Subcutaneous abdominal adipose tissue (tissue), 5 donors: Measurements from ENCODE around the gene GSX2.
A peak's percentile ranks its signal among the peaks of the same experiment; 100 is the strongest.

Experiments
- H3K27ac ChIP-seq: one replicate; pipeline ENCODE4 v1.7.0; 2013; ENCODE audit warnings: low read depth, mild to moderate bottlenecking, inconsistent platforms, low read length, moderate library complexity
- H3K27me3 ChIP-seq, 5 donors: one replicate each; pipeline ENCODE4 v1.7.0; 2013; ENCODE audit warnings: low read length in 5 of 5, inconsistent platforms in 1 of 5; ENCODE audit not compliant: control insufficient read depth in 5 of 5, insufficient read depth in 4 of 5
- H3K36me3 ChIP-seq, 5 donors: one replicate each; pipeline ENCODE4 v1.7.0; 2013; ENCODE audit warnings: low read length in 5 of 5; ENCODE audit not compliant: control insufficient read depth in 5 of 5, insufficient read depth in 5 of 5
- H3K4me1 ChIP-seq, 5 donors: one replicate each; pipeline ENCODE4 v1.7.0; 2013; ENCODE audit warnings: low read length in 5 of 5, mild to moderate bottlenecking in 3 of 5, moderate library complexity in 1 of 5; ENCODE audit not compliant: control insufficient read depth in 5 of 5, insufficient read depth in 5 of 5
- H3K4me3 ChIP-seq, 5 donors: one replicate each; pipeline ENCODE4 v1.7.0; 2013; ENCODE audit warnings: low read length in 5 of 5, low read depth in 1 of 5
- H3K9ac ChIP-seq, 5 donors: one replicate each; pipeline ENCODE4 v1.7.0; 2013; ENCODE audit warnings: low read length in 5 of 5, mild to moderate bottlenecking in 4 of 5, moderate library complexity in 3 of 5
- H3K9me3 ChIP-seq, 5 donors: one replicate each; pipeline ENCODE4 v1.7.0; 2013; ENCODE audit warnings: low read length in 5 of 5; ENCODE audit not compliant: control insufficient read depth in 5 of 5
- donor health status: healthy.
- donor health status: healthy.
- donor health status: healthy.
- donor health status: healthy.
- donor health status: healthy.

Gene GSX2

DNA sequence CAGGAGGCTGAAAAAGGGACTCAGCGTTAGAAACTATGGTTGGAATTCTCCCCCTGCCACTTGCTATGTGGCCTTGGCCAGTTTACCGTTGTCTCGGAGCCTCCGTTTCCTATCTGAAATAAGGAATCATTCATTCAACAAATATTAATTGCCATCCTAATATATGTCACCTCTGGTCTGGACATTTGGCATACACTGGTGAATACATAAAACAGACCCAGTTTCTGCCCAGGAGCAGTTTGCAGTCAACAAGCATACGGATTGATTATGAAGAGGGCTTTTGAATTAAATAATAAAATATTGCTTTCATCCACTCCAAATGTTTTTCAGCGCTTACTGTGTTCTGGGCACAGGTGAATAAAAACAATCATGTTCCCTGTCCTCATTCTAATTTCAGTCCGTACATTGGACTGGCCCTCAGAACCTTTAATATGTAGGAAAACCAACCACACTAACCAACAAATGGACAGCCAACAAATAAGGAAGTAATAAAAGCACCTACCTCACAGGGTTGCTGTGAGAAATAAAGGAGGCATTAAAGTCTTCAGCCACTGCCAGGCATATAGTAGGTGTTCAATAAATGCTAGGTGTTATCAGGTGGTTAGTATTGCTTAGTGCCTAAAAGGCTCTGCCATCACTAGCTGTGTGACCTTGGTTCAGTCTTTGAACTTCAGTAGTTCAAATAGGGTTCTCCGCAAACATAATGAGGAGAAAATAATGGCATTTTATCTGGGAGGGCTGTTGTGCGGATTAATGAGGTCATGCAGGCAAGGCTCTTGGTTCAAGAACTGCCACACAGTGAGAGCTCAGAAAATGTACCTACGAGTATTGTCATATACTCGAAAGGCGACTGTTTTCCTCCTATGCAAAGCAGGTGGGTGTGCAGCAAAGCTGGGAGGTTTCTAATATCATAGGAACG is 7.3 kb upstream of the GSX2 start:
- H3K4me3 ChIP-seq, result peak overlapping the region; percentile 58 to 90 (median 82)
- H3K4me1 ChIP-seq, result peaks cover 0 to 22% (median 16%) of the 10 kb centered on the region in 5 donors
- H3K36me3 ChIP-seq, result no peaks in the 10 kb centered on the region
- H3K9me3 ChIP-seq, result no peaks in the 10 kb centered on the region
- H3K9ac ChIP-seq, result peak overlapping the region in 2 of 5 donors; percentile 29 to 66
- no peak overlapping the region for H3K27ac ChIP-seq
- H3K27me3 ChIP-seq, result peaks cover 11 to 57% (median 41%) of the 10 kb centered on the region in 5 donors

DNA sequence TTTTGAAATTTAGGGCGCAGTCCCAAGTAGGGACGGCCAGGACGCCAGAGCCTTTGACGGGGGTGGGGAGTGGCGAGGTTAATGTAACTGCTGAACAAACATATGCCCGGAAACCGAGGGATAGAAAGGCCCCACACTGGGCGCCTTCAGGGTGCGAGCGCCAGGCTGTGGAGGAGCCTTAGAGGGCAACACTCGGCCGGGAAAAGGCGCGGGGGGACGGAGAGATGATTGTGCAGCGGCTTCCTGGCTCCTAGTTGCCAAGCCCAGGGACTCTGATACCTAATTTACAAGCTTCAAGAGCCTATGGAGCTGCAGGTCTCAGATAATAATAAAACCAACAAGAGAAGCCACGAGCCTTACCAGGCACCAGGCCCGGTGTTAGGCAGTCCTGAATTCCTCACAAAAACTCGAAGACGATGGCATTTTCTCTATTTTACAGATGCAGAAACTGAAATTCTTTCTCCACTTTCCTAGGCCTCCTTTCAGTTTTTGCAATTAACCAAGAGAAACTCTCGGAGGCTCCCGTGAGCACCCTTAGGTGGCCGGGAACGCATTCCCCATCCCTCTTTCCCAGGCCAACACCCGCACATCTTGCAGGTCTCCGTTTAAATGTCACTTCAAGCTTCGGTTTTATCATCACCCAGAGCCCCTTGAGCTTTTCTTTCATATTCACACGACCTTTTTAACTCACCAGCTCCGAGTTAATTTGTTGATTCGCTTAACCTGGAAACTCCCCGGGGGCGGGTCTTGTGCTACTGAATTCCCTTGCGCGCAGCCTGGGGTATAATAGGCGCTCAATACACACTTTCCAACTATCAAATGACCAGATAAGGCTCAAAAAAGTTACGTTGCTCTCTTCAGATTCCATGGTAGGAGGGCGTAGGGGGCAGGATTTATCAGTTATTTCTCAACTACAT is 6.4 kb upstream of the GSX2 start:
- H3K27ac ChIP-seq, result no peak overlapping the region
- no peak overlapping the region for H3K4me3 ChIP-seq
- H3K4me1 ChIP-seq, result peaks cover 0 to 22% (median 16%) of the 10 kb centered on the region in 5 donors
- no peaks in the 10 kb centered on the region for H3K9me3 ChIP-seq
- H3K27me3 ChIP-seq, result peaks cover 13 to 66% (median 50%) of the 10 kb centered on the region in 5 donors
- no peaks in the 10 kb centered on the region for H3K36me3 ChIP-seq
- no peak overlapping the region for H3K9ac ChIP-seq

DNA sequence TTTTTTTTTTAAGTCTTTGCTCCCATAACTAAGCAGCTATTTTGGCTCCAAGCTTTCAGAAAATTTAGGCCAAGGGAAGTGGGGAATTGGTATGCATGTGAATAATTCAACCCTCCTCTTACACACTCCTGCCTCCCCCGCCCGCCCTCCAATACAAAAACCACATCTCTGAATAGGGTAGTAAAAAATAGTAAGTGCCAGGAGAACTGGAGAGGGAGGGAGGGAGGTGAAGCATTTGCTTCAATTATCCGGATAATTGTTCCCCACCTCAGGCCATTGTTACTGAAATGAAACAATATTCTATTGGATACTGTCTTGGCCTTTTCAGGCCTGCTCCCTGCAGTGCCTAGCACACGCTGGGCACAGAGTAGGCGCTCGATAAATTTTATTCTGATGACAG is 5.5 kb upstream of the GSX2 start:
- no peaks in the 10 kb centered on the region for H3K9me3 ChIP-seq
- H3K9ac ChIP-seq, result no peak overlapping the region
- peaks cover 0 to 26% (median 19%) of the 10 kb centered on the region in 5 donors for H3K4me1 ChIP-seq
- no peak overlapping the region for H3K4me3 ChIP-seq
- H3K36me3 ChIP-seq, result no peaks in the 10 kb centered on the region
- peaks cover 14 to 75% (median 59%) of the 10 kb centered on the region in 5 donors for H3K27me3 ChIP-seq
- H3K27ac ChIP-seq, result no peak overlapping the region

DNA sequence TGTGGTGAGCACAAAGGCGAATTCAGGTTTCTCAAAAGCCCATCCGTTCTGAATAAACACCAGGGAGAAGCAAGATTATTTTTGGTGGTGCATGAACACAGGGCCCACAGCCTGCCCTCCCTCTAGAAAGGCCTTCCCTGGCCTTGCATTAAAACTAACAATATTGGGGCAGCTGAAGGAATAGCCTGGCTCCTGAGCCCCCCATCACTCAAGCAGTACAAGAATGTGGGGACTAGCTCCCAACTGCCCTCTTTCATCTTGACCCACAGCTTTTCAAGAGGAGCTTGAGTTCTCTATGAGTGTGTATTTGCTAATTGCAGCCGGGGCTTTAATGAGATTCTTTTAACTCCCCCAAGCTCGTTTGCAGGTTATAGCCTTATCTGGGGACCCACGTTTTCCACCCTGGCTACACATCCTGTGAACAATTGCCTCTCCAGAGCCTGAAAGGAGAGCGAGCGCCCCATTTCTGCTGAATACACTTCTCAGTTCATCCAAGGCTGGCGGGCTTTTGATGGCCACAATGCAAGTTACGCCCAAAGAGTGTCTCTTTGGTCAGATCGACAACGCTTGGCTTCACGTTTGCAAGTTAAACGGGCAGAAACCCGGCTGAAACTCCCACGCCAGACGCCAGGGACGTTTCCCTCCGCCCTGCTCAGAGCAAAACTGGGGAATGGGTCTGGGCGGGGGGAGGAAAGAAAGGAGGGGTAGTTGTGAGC is 4.7 kb upstream of the GSX2 start:
- Histone ChIP-seq H3K27me3 (peaks cover 18 to 82% (median 66%) of the 10 kb centered on the region in 5 donors), H3K36me3 (no peaks in the 10 kb centered on the region), H3K4me1 (peaks cover 0 to 35% (median 26%) of the 10 kb centered on the region in 5 donors), H3K27ac (no peak overlapping the region), H3K9ac (no peak overlapping the region), H3K9me3 (no peaks in the 10 kb centered on the region), H3K4me3 (no peak overlapping the region)

DNA sequence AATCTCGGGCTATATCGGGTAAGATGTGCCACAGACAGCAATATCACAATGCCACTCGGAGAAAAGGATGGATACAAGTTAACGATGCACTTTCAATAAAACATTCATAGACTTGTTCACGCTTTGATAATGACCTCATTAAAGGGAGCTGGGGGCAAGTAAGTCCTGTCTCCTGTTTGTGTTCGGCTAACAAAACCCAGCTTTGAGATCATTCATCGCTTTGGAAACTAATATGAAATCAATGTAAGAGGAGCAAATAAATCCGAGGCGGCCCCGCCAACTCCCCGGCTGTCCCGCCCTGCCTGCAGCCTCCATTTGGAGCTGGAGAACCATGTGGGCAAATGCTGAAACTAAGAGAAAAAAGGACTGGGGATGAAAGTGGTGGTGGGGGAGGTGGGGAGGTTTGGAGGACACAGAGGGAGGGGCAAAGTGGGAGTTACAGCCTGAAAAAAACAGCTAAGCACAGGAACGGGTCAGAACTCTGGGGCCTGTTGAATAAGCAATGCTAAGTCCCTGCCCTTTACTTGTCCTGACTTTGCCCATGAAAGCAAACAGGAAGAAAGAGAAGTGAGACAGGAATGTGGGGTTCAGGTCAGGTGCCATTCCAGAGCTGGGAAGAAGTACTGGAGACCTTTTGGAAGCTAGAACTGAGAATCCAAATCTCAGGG is 3.5 kb upstream of the GSX2 start:
- Histone ChIP-seq H3K27ac (no peak overlapping the region), H3K4me1 (peaks cover 0 to 41% (median 30%) of the 10 kb centered on the region in 5 donors), H3K9ac (no peak overlapping the region), H3K36me3 (no peaks in the 10 kb centered on the region), H3K4me3 (no peak overlapping the region), H3K27me3 (peaks cover 28 to 86% (median 78%) of the 10 kb centered on the region in 5 donors), H3K9me3 (no peaks in the 10 kb centered on the region)

DNA sequence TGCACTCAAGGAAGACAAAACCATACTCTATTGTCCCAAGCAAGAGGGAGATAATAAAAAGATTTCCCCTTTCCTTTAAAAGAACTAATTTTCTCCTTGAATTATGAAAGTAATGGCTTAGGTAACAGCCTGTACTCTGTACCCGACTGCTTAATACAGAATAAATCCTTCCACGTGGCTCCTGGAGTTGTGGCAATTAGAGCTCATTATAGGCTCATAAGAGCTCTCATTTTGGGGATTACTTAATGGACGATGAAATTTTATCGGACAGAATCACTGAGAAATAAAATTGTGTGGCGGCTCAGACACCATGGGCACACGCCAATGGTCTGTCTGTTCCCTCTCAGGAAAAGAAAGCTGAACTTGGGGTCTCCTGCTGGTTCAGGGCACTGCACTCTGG is 2.8 kb upstream of the GSX2 start:
- H3K36me3 ChIP-seq, result no peaks in the 10 kb centered on the region
- H3K4me1 ChIP-seq, result peaks cover 0 to 37% (median 23%) of the 10 kb centered on the region in 5 donors
- H3K27me3 ChIP-seq, result peaks cover 35 to 92% (median 82%) of the 10 kb centered on the region in 5 donors
- no peak overlapping the region for H3K9ac ChIP-seq
- no peak overlapping the region for H3K27ac ChIP-seq
- H3K9me3 ChIP-seq, result no peaks in the 10 kb centered on the region
- no peak overlapping the region for H3K4me3 ChIP-seq

DNA sequence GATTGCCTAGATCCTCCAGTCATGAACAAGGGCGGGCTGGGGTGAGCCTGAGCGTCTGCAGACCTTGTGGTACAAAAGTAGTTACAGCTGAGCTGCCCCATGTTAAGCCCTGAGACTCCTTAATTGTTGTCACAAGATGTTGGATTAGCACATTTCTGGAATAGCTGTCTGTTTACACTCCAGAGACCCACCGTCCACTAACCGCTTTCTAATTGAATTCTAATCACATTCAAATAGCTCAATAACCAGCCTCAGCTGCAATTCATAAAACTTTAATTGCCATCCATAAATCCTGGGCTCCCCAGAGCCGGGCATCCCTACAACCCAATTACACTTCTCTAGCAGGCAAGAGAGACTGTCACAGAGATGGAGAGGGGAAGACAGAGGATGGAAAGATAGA is 1.6 kb upstream of the GSX2 start:
- Histone ChIP-seq H3K9me3 (no peaks in the 10 kb centered on the region), H3K27me3 (peaks cover 37 to 93% (median 80%) of the 10 kb centered on the region in 5 donors), H3K27ac (no peak overlapping the region), H3K9ac (no peak overlapping the region), H3K4me3 (no peak overlapping the region), H3K36me3 (no peaks in the 10 kb centered on the region), H3K4me1 (peaks cover 0 to 31% (median 23%) of the 10 kb centered on the region in 5 donors)

DNA sequence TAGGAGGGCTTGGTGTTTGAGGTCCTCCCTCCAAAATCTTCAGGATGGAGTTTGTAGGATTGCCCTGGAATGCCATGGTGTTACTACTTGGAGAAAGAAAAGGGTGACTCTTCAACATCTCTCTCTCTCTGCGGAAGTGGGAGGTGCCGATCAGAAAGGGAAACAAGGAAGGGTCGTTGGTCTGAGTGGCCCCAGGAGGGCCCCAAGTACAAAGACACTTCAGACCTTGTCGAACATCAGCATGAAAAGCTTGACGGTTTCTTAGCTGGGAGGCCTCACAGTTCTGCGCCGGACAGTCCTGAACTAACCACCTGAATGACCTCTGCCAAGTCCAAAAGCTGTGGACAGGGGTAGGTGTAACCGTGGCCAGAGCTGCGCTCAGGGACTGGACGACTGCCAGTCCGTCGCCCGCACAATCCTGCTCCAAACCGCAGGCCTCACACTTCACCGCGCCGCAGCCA is 646 bp upstream of the GSX2 start:
- no peak overlapping the region for H3K9ac ChIP-seq
- no peaks in the 10 kb centered on the region for H3K9me3 ChIP-seq
- H3K4me1 ChIP-seq, result peaks cover 0 to 38% (median 30%) of the 10 kb centered on the region in 5 donors
- peak overlapping the region in 3 of 5 donors; percentile 27 to 50 (median 34) for H3K4me3 ChIP-seq
- peaks cover 45 to 94% (median 87%) of the 10 kb centered on the region in 5 donors for H3K27me3 ChIP-seq
- no peaks in the 10 kb centered on the region for H3K36me3 ChIP-seq
- H3K27ac ChIP-seq, result no peak overlapping the region

DNA sequence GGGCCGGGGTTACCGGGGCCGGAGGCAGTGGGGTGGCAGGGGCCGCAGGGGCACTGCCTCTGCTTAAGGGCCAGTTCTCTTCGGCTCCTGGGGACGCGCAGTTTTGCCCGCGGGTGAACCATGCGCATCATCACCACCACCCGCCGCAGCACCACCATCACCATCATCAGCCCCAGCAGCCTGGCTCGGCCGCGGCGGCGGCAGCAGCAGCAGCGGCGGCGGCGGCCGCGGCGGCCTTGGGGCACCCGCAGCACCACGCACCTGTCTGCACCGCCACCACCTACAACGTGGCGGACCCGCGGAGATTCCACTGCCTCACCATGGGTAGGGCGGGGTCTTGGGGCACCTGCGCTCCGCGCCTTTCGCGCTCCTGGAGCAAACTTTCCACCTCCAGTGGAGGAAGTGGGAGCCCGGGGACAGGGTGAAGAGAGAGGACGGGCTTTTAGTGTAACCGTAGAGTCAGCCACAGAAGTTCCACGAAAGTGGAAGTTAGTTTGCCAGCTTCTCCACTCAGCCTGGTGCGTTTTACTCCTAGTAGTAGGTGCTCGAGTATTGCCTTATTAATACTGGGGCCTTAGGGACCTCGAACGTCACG is 729 bp downstream of the GSX2 start:
- Histone ChIP-seq H3K4me3 (peak overlapping the region; percentile 2 to 50 (median 38)), H3K27ac (no peak overlapping the region), H3K36me3 (no peaks in the 10 kb centered on the region), H3K27me3 (peaks cover 37 to 81% (median 79%) of the 10 kb centered on the region in 5 donors), H3K9me3 (no peaks in the 10 kb centered on the region), H3K9ac (no peak overlapping the region), H3K4me1 (peaks cover 0 to 38% (median 30%) of the 10 kb centered on the region in 5 donors)
